Ascending aorta (tissue), 2 donors: ENCODE data around the gene ZBTB8OS. TPM values are rescaled to one million over a fixed set of nuclear protein-coding genes. Genes with fewer than 3 reads are reported as not detected.
"Not testable (repeated sequence)": the region's sequence is repeated elsewhere in the genome, so short reads cannot be mapped to it uniquely, and the experiment has no call there.

ENCODE experiments used
- DNase-seq, 2 donors: peaks; one replicate each; pipeline ENCODE4 v3.0.0-alpha.2; 2019; ENCODE audit warnings: low spot score in 2 of 2
- H3K27ac ChIP-seq, 2 donors: fragments of 200-600 bp; sonication (generic); one replicate each; pipeline ENCODE4 v1.5.1; 2016 to 2017; ENCODE audit warnings: mild to moderate bottlenecking in 1 of 2
- H3K27me3 ChIP-seq: fragments of 200-600 bp; sonication (generic); one replicate; pipeline ENCODE4 v1.5.1; 2017
- H3K36me3 ChIP-seq, 2 donors: fragments of 200-600 bp; sonication (generic); one replicate each; pipeline ENCODE4 v1.5.1; 2016
- H3K4me1 ChIP-seq, 2 donors: fragments of 200-600 bp; sonication (generic); one replicate each; pipeline ENCODE4 v1.5.1; 2016 to 2017; ENCODE audit warnings: mild to moderate bottlenecking in 1 of 2
- H3K4me3 ChIP-seq, 2 donors: fragments of 200-600 bp; sonication (generic); one replicate each; pipeline ENCODE4 v1.5.1; 2016 to 2017; ENCODE audit warnings: mild to moderate bottlenecking in 1 of 2
- H3K9me3 ChIP-seq, 2 donors: fragments of 200-600 bp; sonication (generic); one replicate each; pipeline ENCODE4 v1.5.1; 2016
- intact Hi-C: fragments of 100-400 bp; cut with DNase I; formaldehyde crosslinking; loops from one replicate; pipeline ENCODE4 v1.15.1; 2023
- total RNA-seq: library from RNA; depleted of rRNA; stranded (reverse); fragments of >200 nt; gene quantifications from one replicate; pipeline ENCODE4 v1.1.0, GENCODE V29; 2016
- TF ChIP-seq, protein P1 (sequence below), 3 experiments: fragments of 200-600 bp in 2 of 3; fragments of 450-650 bp in 1 of 3; sonication (generic) in 2 of 3; IDR thresholded peaks; one replicate each; pipeline ENCODE4 v1.5.1; 2016 to 2019; ENCODE audit warnings: antibody characterized with exemption in 3 of 3, mild to moderate bottlenecking in 1 of 3, moderate library complexity in 1 of 3

The ZBTB8OS gene
- total RNA-seq: 3.0 TPM

DNA sequence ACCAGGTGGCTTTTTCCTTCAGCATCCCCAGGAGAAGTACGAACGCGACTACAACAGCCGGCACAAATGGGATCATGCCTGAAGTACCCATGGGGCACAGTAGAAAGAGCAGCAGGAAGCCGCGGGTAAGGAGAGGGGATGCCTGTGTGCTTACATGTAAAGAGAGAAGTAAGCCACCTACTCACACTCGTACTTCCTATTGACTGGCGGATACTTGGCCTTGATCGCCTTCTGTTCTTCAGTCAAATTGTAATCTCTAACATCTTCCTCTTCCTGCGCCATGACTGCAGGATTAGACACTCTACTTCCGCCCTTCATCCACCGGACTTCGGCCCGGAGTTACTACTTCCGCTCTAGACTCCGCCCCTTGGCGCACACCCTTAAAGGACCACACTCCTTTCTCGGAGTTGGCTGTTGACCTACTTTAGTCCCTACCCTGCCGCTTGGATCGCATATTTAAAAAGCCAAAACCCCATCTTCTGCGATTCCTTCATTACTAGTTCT, at the start of gene ZBTB8OS:
Gene ZBTB8OS, minus strand, starts transcription at position 303 of the 504 bp plus-strand sequence. Its CDS starts 21 bp downstream, at position 282.
- H3K4me1 ChIP-seq: peaks cover 14 to 31% of the 10 kb centered on the region in 2 donors
- intact Hi-C loops: loop anchor here (1.0 to 5.0 kb wide), 2 partner anchors 102 to 167 kb away; partner anchors contain the start of genes S100PBP and YARS1
- no peaks in the 10 kb centered on the region for H3K27me3 ChIP-seq
- no peaks in the 10 kb centered on the region for H3K9me3 ChIP-seq
- H3K4me3 ChIP-seq: peak within 1 kb of the TSS; percentile 79 to 100
- TF ChIP-seq, protein P1, sequence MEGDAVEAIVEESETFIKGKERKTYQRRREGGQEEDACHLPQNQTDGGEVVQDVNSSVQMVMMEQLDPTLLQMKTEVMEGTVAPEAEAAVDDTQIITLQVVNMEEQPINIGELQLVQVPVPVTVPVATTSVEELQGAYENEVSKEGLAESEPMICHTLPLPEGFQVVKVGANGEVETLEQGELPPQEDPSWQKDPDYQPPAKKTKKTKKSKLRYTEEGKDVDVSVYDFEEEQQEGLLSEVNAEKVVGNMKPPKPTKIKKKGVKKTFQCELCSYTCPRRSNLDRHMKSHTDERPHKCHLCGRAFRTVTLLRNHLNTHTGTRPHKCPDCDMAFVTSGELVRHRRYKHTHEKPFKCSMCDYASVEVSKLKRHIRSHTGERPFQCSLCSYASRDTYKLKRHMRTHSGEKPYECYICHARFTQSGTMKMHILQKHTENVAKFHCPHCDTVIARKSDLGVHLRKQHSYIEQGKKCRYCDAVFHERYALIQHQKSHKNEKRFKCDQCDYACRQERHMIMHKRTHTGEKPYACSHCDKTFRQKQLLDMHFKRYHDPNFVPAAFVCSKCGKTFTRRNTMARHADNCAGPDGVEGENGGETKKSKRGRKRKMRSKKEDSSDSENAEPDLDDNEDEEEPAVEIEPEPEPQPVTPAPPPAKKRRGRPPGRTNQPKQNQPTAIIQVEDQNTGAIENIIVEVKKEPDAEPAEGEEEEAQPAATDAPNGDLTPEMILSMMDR (IDR thresholded peaks at IDR 0.05): no peak
- peaks cover 16 to 18% of the 10 kb centered on the region in 2 donors for H3K36me3 ChIP-seq
- peak within 1 kb of the TSS; percentile 97 to 99 for H3K27ac ChIP-seq
- DNase-seq: peak; percentile 78 to 94

DNA sequence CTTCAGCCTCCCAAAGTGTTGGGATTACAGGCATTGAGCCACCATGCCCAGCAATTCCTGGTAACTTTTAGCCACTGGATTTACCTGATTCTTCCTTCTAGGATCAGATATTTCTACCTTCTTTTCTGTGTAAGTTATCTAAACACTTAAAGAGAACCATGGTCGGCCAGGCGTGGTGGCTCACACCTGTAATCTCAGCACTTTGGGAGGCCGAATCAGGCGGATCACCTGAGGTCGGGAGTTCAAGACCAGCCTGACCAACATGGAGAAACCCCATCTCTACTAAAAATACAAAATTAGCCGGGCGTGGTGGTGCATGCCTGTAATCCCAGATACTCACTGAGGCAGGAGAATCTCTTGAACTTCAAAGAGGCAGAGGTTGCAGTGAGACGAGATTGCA, 46.6 kb upstream of the ZBTB8OS start:
- H3K4me3 ChIP-seq, intact Hi-C loops, H3K9me3 ChIP-seq, DNase-seq, H3K27me3 ChIP-seq: not testable (repeated sequence)
- Histone ChIP-seq H3K4me1 (peaks cover 20 to 34% of the 10 kb centered on the region in 2 donors), H3K36me3 (peaks cover 21 to 24% of the 10 kb centered on the region in 2 donors), H3K27ac (peak overlapping the region in 1 of 2 donors; percentile 86)

DNA sequence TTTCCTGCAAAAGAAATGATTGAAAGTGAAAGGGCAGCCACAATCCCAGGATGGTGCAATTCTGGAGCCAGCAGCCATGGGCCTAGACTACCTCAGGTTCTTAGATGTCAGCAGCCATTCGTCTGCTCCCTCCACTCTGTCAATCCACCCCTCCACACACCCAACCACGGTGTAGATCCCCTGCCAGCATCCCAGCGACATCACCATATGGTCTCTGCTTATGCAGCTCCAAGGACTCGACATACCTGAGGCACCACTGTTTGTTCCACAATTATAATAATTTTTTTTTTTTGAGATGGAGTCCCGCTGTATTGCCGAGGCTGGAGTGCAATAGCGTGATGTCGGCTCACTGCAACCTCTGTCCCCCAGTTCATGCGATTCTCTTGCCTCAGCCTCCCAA, 45.7 kb upstream of the ZBTB8OS start:
- DNase-seq: no peak
- no peaks in the 10 kb centered on the region for H3K9me3 ChIP-seq
- intact Hi-C loops: no loop called here
- no peak overlapping the region for H3K4me3 ChIP-seq
- no peaks in the 10 kb centered on the region for H3K27me3 ChIP-seq
- TF ChIP-seq, protein P1 (IDR thresholded peaks at IDR 0.05): no peak
- H3K27ac ChIP-seq: peak overlapping the region; percentile 86 to 87
- H3K4me1 ChIP-seq: peaks cover 17 to 34% of the 10 kb centered on the region in 2 donors
- peaks cover 24 to 28% of the 10 kb centered on the region in 2 donors for H3K36me3 ChIP-seq

DNA sequence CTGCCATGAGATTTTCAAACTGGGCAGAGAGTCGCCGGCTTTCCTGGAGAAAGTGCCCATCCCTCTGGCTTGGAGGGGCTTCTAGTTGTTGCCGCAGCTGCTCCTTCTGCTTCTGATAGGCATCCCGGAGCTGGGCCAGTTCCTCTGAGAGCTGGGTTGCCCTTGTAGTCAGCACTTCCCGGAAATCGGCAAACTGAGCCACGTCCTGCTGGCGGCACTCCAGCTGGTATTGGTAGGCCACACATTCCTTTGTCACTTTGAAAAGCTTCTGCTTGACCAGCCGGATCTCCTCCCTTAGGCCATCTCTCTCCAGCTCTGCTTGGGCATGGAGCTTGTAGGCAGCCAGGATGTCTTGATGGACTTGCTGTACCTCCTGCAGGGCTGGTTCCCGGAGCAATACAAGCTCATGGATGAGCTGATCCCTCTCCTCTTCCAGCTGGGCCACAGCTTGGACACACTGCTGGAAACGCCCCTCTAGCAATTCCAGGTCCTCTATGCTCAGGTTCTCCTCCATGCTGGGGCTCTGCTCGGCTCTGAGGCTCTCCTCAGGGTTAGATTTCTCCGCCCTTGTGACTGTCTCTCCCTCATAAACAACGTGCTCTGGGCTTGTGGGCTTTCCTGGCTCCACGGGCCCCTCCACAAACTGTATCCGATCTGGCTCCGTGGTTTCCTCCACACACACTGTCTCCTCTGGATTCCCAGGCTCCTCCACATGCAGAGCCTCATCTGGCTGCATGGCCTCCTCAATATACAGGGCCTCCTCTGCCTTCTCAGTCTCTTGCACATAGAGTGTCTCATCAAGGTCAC, 45.0 kb upstream of the ZBTB8OS start:
- peak overlapping the region; percentile 86 to 87 for H3K27ac ChIP-seq
- peak overlapping the region in 1 of 2 donors; percentile 4 for H3K4me3 ChIP-seq
- H3K4me1 ChIP-seq: peaks cover 17 to 39% of the 10 kb centered on the region in 2 donors
- peaks cover 28 to 33% of the 10 kb centered on the region in 2 donors for H3K36me3 ChIP-seq
- TF ChIP-seq, protein P1 (IDR thresholded peaks at IDR 0.05): no peak
- no peaks in the 10 kb centered on the region for H3K27me3 ChIP-seq
- intact Hi-C loops: no loop called here
- no peaks in the 10 kb centered on the region for H3K9me3 ChIP-seq
- peak in 1 of 2 donors; percentile 88 for DNase-seq

DNA sequence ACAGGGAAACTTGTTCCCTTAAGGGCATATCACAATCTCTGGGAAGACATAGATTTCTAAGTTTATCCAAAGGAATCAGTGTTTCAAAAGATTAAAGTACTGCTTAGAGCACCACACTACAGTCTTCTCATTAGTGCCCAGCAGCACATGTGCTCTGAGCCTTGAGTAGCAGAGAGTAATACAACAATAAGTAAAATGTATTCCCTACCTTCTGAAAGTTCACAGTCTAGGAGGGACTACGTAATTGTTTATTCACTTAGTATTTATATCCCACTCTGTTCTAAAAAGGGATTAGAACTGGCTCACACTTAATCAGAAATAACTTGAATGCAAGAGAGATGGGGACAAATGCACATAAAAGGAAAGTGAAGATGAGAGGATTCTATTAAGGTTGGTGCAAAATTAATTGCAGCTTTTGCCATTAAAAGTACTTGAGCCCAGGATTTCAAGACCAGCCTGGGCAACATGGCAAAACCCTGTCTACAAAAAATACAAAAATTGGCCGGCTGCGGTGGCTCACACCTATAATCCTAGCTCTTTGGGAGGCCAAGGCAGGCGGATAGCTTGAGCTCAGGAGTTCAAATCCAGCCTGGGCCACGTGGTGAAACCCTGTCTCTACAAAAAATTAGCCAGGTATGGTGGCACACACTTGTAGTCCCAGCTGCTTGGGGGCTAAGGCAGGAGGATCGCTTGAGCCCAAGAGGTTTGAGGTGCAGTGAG, 43.3 kb upstream of the ZBTB8OS start:
- Histone ChIP-seq H3K4me3 (peak overlapping the region in 1 of 2 donors; percentile 17), H3K9me3 (no peaks in the 10 kb centered on the region), H3K36me3 (peaks cover 33 to 41% of the 10 kb centered on the region in 2 donors), H3K27ac (peak overlapping the region; percentile 86 to 87), H3K4me1 (peaks cover 17 to 37% of the 10 kb centered on the region in 2 donors), H3K27me3 (no peaks in the 10 kb centered on the region)
- TF ChIP-seq, protein P1 (IDR thresholded peaks at IDR 0.05): no peak
- intact Hi-C loops: no loop called here
- DNase-seq: no peak
